Measurements from ENCODE around the gene SINHCAF. TPM values are rescaled to one million over a fixed set of nuclear protein-coding genes. Genes with fewer than 3 reads are reported as not detected.
"Not testable (repeated sequence)": the region's sequence is repeated elsewhere in the genome, so short reads cannot be mapped to it uniquely, and the experiment has no call there.

SINHCAF gene
- total RNA-seq, 1 donor from 2014 or later, result 231 TPM

DNA sequence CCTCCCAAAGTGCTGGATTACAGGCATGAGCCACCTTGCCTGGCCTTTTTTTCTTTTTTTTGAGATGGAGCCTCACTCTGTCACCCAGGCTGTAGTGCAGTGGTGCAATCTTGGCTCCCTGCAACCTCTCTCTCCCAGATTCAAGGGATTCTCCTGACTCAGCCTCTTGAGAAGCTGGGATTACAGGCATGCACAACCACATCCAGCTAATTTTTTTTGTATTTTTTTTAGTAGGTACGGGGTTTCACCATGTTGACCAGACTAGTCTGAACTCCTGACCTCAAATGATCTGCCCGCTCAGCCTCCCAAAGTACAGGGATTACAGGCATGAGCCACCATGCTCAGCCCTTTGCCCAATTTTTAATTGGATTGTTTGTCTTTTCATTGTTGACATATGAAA, 58.0 kb downstream of the SINHCAF start:
- Mint-ChIP-seq H3K9me3 (no peaks in the 10 kb centered on the region), H3K4me1 (ENCODE audit: low read depth) (no peaks in the 10 kb centered on the region), H3K27ac (no peak overlapping the region), H3K36me3 (ENCODE audit: low read depth) (peaks cover 12% of the 10 kb centered on the region), H3K4me3 (ENCODE audit: low read depth) (no peak overlapping the region), H3K27me3 (ENCODE audit: low read depth) (no peaks in the 10 kb centered on the region)
- intact Hi-C loops (cut with micrococcal nuclease), result no loop called here
- DNase-seq (ENCODE audit: low spot score), result no peak

DNA sequence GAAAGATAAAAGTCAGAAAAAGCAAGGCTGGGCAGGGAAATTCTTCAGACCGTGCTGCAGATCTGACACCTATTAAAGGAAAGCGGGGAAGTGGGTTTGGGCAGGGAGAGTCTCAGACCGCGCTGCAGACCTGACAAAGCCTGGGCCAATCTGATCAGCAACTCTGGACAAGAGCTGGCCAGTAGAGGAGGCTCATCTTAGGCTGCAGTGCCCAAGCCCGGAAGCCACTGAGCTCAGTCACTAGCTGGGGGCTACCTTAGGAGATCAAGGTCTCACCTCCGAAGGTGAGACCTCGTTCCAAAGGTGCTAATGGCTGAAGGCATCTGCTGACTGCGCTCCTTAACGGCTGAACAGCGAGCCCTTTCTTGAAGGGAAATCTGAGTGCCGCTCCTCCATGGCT, 60.2 kb downstream of the SINHCAF start:
- Mint-ChIP-seq H3K27me3 (ENCODE audit: low read depth) (no peaks in the 10 kb centered on the region), H3K27ac (no peak overlapping the region), H3K36me3 (ENCODE audit: low read depth) (peaks cover 8% of the 10 kb centered on the region), H3K9me3 (no peaks in the 10 kb centered on the region), H3K4me1 (ENCODE audit: low read depth) (no peaks in the 10 kb centered on the region), H3K4me3 (ENCODE audit: low read depth) (no peak overlapping the region)
- no peak for DNase-seq (ENCODE audit: low spot score)
- intact Hi-C loops (cut with micrococcal nuclease), result no loop called here

DNA sequence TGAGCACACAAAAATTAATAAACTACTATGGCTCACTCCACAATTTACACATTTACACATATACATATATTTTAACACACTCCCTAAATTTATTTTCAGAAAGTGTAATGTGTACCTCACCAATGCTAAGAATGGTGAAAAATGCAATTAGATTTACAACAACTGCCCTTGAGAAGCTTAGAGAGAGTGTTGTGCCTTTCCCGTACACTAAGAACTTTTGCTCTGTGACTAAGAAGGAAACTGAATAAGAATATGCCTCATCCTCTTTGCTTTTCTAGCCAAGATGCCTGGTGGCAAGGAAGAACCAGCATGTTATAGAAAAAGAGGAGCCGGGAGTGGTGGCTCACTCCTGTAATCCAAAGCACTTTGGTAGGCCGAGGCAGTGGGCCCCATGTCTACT, 62.3 kb downstream of the SINHCAF start:
- intact Hi-C loops (cut with micrococcal nuclease), result no loop called here
- H3K4me3 Mint-ChIP-seq (ENCODE audit: low read depth), result no peak overlapping the region
- H3K9me3 Mint-ChIP-seq, result no peaks in the 10 kb centered on the region
- H3K4me1 Mint-ChIP-seq (ENCODE audit: low read depth), result no peaks in the 10 kb centered on the region
- no peak overlapping the region for H3K27ac Mint-ChIP-seq
- H3K36me3 Mint-ChIP-seq (ENCODE audit: low read depth), result no peaks in the 10 kb centered on the region
- no peak for DNase-seq (ENCODE audit: low spot score)
- no peaks in the 10 kb centered on the region for H3K27me3 Mint-ChIP-seq (ENCODE audit: low read depth)

DNA sequence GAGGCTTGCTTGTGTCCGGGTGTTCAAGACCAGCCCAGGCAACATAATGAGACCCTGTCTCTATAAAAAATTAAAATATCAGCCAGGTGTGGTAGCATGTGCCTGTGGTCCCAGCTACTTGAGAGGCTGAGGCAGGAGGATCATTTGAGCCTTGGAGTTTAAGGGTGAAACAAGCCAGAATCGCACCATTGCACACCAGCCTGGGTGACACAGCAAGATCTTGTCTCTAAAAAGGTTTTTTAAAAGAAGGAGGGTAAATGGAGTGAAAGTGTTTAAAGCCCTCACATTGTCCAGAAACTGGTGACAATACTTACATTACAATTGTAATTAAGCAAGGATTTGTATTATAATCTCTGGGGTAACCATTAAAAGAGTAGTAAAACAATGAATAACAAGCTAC, 64.2 kb downstream of the SINHCAF start:
- H3K36me3 Mint-ChIP-seq (ENCODE audit: low read depth), result no peaks in the 10 kb centered on the region
- no peak overlapping the region for H3K27ac Mint-ChIP-seq
- H3K27me3 Mint-ChIP-seq (ENCODE audit: low read depth), result peaks cover 1% of the 10 kb centered on the region
- intact Hi-C loops (cut with micrococcal nuclease), result no loop called here
- H3K9me3 Mint-ChIP-seq, result no peaks in the 10 kb centered on the region
- H3K4me3 Mint-ChIP-seq (ENCODE audit: low read depth), result no peak overlapping the region
- no peak for DNase-seq (ENCODE audit: low spot score)
- H3K4me1 Mint-ChIP-seq (ENCODE audit: low read depth), result no peaks in the 10 kb centered on the region

DNA sequence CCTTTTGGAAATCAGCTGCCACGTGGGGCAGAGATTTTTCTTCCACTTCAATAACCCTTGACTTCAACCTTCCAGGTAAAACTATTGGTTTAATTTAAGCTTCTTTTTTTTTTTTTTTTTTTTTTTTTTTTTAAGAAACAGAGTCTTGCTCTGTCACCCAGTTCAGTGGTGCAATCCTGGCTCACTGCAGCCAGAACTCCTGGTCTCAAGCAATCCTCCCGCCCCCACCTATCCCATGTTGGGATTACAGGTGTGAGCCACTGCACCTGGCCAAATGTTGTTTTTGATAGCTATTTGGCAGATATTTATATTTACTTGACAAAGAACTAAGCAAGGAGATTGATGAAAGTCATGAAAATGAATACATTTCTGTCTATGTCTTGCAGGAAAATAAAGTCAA, 65.1 kb downstream of the SINHCAF start:
- no peak for DNase-seq (ENCODE audit: low spot score)
- intact Hi-C loops (cut with micrococcal nuclease), result no loop called here
- Mint-ChIP-seq H3K27ac (no peak overlapping the region), H3K9me3 (no peaks in the 10 kb centered on the region), H3K4me3 (ENCODE audit: low read depth) (no peak overlapping the region), H3K4me1 (ENCODE audit: low read depth) (no peaks in the 10 kb centered on the region), H3K27me3 (ENCODE audit: low read depth) (peaks cover 8% of the 10 kb centered on the region), H3K36me3 (ENCODE audit: low read depth) (no peaks in the 10 kb centered on the region)

DNA sequence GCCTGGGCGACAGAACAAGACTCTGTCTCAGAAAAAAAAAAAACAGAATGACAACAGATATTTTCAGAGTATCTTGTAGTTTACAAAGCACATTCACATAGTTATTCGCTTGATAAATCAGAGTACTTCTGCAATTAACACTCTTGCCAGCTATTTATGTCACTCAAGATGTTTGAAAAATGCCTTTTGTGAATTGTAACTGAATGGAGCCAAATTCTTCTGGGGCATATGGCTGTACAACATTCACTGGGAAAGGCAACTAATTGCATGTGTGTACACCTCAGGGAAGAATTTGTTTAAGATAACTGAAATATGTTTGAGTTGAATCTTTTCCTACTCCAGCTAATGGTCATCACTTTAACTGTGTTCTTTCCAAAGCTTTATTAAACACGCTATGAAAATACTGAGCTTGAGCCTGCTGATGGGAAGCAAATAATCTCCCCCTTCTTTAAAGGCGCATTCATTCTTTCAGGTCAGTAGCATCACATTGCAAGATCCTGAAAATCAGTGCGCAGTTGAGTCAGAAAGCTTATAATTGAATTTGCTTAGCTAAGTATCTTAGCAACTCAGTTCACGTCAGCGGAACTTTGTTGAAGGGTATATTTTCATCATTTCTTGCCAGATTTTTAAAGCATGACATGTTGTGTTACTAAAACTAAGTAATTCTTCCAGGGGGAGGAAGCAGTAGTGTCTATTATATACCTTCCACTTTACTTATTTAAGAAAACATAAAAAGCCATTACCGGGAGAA, 66.6 kb downstream of the SINHCAF start:
- Mint-ChIP-seq H3K9me3 (no peaks in the 10 kb centered on the region), H3K36me3 (ENCODE audit: low read depth) (no peaks in the 10 kb centered on the region), H3K4me1 (ENCODE audit: low read depth) (no peaks in the 10 kb centered on the region), H3K27ac (no peak overlapping the region), H3K27me3 (ENCODE audit: low read depth) (peaks cover 10% of the 10 kb centered on the region), H3K4me3 (ENCODE audit: low read depth) (no peak overlapping the region)
- no peak for DNase-seq (ENCODE audit: low spot score)
- intact Hi-C loops (cut with micrococcal nuclease), result no loop called here

DNA sequence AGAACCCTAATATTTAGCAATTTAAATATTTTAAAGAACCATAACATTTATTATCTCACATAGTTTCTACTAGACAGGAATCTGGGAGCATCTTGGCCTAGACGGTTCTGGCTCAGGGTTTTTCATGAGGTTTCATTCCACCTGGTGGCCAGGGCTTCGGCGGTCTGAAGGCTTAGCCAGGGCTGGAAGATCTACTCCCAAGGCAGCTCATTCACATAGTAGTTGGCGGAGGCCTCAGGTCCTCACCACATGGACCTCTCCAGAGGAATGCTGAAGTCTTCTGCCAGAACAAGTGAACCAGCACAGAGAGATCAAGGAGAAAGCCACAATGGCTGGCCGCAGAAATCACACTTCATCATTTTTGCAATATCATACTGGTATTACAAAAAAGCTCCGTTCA, 68.2 kb downstream of the SINHCAF start:
- Mint-ChIP-seq H3K27ac (no peak overlapping the region), H3K9me3 (no peaks in the 10 kb centered on the region), H3K27me3 (ENCODE audit: low read depth) (peaks cover 14% of the 10 kb centered on the region), H3K4me1 (ENCODE audit: low read depth) (no peaks in the 10 kb centered on the region), H3K4me3 (ENCODE audit: low read depth) (no peak overlapping the region), H3K36me3 (ENCODE audit: low read depth) (no peaks in the 10 kb centered on the region)
- DNase-seq (ENCODE audit: low spot score), result no peak
- intact Hi-C loops (cut with micrococcal nuclease), result no loop called here

DNA sequence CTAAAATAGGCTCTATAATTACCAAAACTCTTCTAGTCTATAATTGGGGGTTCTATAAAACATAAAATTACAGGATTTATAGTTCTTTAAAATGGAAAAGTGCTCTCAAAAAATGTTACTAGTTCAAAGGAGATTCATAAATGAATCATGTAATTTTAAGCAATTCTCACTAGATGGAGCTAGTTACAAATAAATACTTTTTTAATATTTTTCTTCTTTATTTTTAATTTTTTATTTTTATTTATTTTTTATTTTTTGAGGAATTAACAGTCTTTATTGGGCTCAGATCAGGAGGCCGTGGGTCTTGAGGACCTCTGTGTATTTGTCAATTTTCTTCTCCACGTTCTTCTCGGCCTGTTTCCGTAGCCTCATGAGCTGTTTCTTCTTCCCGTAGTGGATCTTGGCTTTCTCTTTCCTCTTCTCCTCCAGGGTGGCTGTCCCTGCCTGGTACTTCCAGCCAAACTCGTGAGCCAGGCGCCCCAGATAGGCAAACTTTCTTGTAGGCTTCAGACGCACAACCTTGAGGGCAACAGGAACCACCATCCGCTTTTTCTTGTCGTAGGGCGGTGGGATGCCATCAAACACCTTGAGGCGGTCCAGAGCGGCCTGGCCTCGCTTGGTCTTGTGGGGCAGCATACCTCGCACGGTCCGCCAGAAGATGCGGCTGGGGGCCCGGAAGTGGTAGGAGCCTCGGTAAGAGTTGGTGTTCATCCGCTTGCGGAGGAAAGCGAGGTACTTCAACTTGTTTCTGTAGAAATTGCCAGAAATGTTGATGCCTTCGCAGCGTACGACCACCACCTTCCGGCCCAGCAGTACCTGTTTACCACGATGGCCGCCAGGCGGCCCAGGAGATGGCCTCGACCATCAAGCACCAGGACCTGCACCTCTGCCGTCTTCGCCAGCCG, 74.0 kb downstream of the SINHCAF start:
- Mint-ChIP-seq H3K27me3 (ENCODE audit: low read depth) (peaks cover 16% of the 10 kb centered on the region), H3K4me3 (ENCODE audit: low read depth) (peak overlapping the region; percentile 79)
- not testable (repeated sequence) for H3K4me1 Mint-ChIP-seq (ENCODE audit: low read depth); H3K9me3 Mint-ChIP-seq; DNase-seq (ENCODE audit: low spot score); H3K27ac Mint-ChIP-seq; H3K36me3 Mint-ChIP-seq (ENCODE audit: low read depth)
- intact Hi-C loops (cut with micrococcal nuclease), result loop anchor here (2.0 to 5.0 kb wide), 2 partner anchors 111 to 385 kb away; no protein-coding TSS in a partner anchor

DNA sequence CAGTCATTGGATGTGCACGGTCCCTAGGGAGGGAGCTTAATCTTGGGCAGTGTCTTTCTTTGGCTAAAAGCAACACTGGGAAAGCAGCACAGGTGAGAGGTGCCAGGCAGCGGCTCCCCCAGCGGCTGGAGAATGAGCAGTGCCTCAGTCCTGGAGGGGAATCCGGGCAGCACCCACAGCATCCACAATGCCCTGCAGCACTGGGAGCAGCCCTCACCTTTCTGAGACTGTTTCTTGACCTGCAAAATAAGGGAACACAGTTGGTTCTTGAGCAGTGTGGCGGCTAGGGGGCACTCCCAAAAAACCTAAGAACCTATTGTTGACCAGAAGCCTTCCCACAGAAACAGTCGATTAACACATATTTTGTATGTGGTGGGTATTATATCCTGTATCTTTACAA, 75.8 kb downstream of the SINHCAF start:
- H3K4me3 Mint-ChIP-seq (ENCODE audit: low read depth), result no peak overlapping the region
- intact Hi-C loops (cut with micrococcal nuclease), result loop anchor here (5.0 kb wide), 1 partner anchor 387 kb away; no protein-coding TSS in a partner anchor

DNA sequence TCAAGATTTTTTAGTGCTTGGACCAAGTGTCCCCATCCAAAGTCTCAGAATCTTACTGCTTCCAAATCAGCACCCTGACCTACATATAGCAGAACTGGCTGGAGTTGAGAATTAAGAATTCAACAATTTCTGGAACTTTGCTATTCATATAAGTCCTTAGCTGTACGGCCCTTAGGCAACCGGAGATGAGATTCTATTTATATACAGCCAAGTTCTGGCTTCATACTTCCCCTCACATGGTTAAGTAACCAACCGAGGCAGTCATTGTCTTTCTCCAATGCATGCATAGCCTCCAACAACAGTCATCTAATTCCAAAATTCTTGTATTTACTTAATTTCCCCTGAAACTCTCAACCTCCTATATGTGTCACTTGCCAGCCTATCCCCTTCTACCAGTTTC, 76.6 kb downstream of the SINHCAF start:
- no peak overlapping the region for H3K27ac Mint-ChIP-seq
- no peaks in the 10 kb centered on the region for H3K4me1 Mint-ChIP-seq (ENCODE audit: low read depth)
- H3K4me3 Mint-ChIP-seq (ENCODE audit: low read depth), result no peak overlapping the region
- peaks cover 5% of the 10 kb centered on the region for H3K27me3 Mint-ChIP-seq (ENCODE audit: low read depth)
- H3K36me3 Mint-ChIP-seq (ENCODE audit: low read depth), result no peaks in the 10 kb centered on the region
- no peak for DNase-seq (ENCODE audit: low spot score)
- intact Hi-C loops (cut with micrococcal nuclease), result no loop called here
- H3K9me3 Mint-ChIP-seq, result no peaks in the 10 kb centered on the region

More for the DNA sequence above, 75.8 kb downstream of the SINHCAF start:
- DNase-seq (ENCODE audit: low spot score), result no peak
- Mint-ChIP-seq H3K36me3 (ENCODE audit: low read depth) (no peaks in the 10 kb centered on the region), H3K27me3 (ENCODE audit: low read depth) (peaks cover 5% of the 10 kb centered on the region), H3K27ac (no peak overlapping the region), H3K9me3 (no peaks in the 10 kb centered on the region), H3K4me1 (ENCODE audit: low read depth) (no peaks in the 10 kb centered on the region)

DNA sequence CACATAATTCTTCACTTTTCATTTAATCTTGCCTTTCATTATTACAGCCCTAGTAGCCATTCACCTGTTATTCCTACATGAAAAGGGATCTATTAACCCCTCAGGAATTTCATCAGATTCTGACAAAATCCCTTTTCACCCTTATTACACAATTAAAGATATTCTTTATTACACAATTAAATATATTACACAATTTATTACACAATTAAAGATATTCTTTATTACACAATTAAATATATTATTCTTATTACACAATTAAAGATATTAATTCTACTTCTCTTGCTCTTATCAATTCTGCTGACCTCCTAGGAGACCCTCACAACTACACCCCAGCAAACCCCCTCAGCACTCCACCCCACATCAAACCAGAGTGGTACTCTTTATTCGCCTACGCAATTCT, 77.1 kb downstream of the SINHCAF start:
- DNase-seq (ENCODE audit: low spot score), result no peak
- no peak overlapping the region for H3K27ac Mint-ChIP-seq
- intact Hi-C loops (cut with micrococcal nuclease), result no loop called here
- H3K9me3 Mint-ChIP-seq, result no peaks in the 10 kb centered on the region
- no peaks in the 10 kb centered on the region for H3K36me3 Mint-ChIP-seq (ENCODE audit: low read depth)
- no peak overlapping the region for H3K4me3 Mint-ChIP-seq (ENCODE audit: low read depth)
- peaks cover 5% of the 10 kb centered on the region for H3K27me3 Mint-ChIP-seq (ENCODE audit: low read depth)
- no peaks in the 10 kb centered on the region for H3K4me1 Mint-ChIP-seq (ENCODE audit: low read depth)

DNA sequence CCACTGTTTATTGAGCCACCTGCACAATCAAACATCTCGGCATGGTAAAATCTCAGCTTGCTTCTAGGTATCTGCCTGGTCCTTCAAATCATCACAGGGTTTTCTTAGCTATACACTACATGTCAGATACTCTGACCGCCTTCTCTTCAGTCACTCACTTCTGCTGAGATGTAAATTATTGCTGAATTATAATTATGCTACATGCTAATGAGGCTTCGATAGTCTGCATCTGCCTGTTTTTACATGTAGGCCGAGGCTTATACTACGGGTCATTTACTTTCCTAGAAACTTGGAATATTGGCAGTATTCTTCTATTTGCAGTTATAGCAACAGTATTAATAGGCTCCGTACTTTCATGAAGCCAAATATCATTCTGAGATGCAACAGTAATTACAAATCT, 77.6 kb downstream of the SINHCAF start:
- H3K4me1 Mint-ChIP-seq (ENCODE audit: low read depth), result no peaks in the 10 kb centered on the region
- DNase-seq (ENCODE audit: low spot score), result no peak
- H3K9me3 Mint-ChIP-seq, result no peaks in the 10 kb centered on the region
- H3K36me3 Mint-ChIP-seq (ENCODE audit: low read depth), result no peaks in the 10 kb centered on the region
- no peak overlapping the region for H3K4me3 Mint-ChIP-seq (ENCODE audit: low read depth)
- H3K27me3 Mint-ChIP-seq (ENCODE audit: low read depth), result peaks cover 4% of the 10 kb centered on the region
- intact Hi-C loops (cut with micrococcal nuclease), result no loop called here
- no peak overlapping the region for H3K27ac Mint-ChIP-seq

DNA sequence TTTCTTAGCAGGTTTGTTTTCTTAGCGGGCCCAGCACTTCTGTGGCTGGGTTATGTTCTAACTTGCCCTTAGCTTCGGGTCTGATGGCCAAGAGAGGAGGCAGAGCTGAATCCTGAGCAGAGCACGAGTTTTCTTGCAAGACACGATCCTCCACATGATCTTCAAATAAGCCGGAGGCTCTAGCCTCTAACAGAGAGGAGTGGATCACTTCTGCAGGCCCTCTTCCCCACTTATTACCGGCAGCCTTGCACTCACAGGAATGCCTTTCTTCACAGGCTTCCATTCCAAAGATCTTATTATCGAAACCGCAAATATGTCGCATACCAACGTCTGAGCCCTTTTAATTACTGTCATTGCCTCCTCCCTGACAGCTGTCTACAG, 79.5 kb downstream of the SINHCAF start:
- no peak overlapping the region for H3K4me3 Mint-ChIP-seq (ENCODE audit: low read depth)
- H3K27ac Mint-ChIP-seq, result no peak overlapping the region
- no peaks in the 10 kb centered on the region for H3K9me3 Mint-ChIP-seq
- no peaks in the 10 kb centered on the region for H3K36me3 Mint-ChIP-seq (ENCODE audit: low read depth)
- intact Hi-C loops (cut with micrococcal nuclease), result no loop called here
- peaks cover 2% of the 10 kb centered on the region for H3K27me3 Mint-ChIP-seq (ENCODE audit: low read depth)
- no peak for DNase-seq (ENCODE audit: low spot score)
- no peaks in the 10 kb centered on the region for H3K4me1 Mint-ChIP-seq (ENCODE audit: low read depth)

All from activated T-helper 2 cell treated with anti-CD3 and anti-CD28 coated beads, Interferon-gamma antibody, Interleukin-2, Interleukin-4, amounts not matched to agents 10 μg/mL and 5 μg/mL and 100 μg/mL, durations not matched to agents 14 hours and 24 hours and 36 hours (primary cell).